GM18907 (cell line): ENCODE results near the gene P2RY6.

Experiments
- ATAC-seq: cut with Tn5 transposase; IDR thresholded peaks from one replicate; pipeline ENCODE4 v1.9.1; 2021; ENCODE audit warnings: mild to moderate bottlenecking, moderate library complexity; ENCODE audit not compliant: unreplicated experiment

P2RY6 gene

DNA sequence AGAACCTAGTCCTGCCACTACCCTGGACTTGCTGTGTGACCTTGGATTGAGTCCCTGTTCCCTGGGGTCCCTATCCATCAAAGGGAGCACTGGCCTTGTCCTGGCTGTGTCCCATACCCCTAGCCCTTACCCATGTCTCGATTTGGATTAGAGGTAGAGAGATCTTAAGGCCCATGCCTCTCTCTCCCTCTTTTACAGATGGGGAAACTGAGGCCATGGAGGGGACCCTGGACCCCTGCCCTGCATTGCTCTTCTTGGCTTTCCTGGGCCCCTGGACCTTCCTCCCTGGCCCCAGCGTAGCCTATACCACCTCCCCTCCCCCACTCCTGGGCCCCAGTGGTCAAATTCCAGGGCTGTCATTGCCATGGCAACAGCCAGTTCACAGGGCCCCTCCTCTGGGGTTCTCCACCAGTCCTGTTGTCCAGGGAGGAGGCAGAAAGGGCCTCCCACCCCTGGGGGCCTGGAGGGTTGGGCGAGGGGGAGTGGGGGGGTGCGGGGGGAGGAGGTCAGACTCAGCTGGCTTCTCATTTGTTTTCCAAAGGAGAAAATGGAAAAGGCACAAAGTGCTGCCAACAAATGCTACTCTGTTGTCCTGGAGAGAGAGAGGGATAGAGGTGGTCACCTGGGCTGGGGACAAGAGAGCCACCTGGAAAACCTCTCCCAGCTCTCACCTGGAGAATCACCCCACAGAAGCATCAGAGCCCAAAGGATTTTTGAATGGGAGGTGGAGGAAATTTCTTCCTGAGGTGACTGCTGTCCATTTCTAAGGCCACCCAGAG lies 59.2 kb downstream of the P2RY6 start:
- ATAC-seq = no peak

DNA sequence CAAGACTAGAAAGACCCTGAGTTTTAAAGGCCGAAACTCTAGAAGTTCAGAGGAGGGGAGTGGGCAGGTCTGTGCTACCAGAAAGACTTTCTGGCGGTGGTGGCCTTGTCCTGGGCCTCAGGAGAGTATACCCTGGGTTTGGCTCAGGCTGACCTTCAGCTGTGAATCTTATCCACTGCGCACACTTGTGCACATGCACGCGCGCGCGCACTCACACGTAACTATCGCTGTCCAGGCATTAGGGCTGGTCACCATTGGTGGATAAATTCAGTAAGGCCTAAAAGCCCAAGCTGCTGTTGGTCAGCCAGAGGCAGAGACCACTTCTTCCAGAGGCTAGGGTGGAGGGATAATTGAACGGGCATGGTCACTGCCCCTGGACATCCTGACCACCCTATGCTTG lies 61.0 kb downstream of the P2RY6 start:
- no peak for ATAC-seq

DNA sequence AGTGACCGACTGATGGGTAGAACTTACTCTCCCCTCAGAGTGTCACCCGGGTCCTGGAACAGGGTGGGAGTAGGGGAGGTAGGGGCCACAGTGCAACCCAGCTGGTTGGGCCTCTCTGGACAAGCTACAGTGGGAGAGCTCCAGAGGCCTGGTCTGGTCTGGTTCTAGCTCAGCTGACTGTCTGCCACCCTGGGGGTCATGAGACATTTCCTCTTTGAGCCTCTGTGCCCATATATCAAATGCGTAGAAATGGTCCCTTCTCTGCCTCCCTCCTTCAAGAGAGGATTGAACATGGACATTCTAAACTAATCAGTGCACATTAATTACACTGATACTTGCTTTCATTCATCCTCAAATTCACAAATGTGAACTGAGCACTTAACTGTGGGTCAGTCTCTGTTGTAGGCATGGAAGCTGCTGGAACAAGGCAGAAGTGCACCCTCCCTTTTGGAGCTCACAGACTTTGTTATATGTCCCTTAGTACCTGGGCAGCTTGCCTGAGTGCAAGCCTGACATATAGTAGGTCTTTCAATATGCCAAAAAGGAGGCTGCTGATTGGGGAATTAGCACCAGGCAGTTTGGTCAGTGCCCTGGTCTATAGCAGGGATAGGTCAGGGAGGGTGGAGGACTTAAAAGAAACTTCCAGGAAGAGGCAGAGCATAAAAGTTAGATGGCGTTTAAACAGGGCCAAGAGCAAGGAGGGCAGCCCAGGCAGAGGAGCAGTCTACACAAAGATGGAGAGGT lies 61.7 kb downstream of the P2RY6 start:
- ATAC-seq = no peak

DNA sequence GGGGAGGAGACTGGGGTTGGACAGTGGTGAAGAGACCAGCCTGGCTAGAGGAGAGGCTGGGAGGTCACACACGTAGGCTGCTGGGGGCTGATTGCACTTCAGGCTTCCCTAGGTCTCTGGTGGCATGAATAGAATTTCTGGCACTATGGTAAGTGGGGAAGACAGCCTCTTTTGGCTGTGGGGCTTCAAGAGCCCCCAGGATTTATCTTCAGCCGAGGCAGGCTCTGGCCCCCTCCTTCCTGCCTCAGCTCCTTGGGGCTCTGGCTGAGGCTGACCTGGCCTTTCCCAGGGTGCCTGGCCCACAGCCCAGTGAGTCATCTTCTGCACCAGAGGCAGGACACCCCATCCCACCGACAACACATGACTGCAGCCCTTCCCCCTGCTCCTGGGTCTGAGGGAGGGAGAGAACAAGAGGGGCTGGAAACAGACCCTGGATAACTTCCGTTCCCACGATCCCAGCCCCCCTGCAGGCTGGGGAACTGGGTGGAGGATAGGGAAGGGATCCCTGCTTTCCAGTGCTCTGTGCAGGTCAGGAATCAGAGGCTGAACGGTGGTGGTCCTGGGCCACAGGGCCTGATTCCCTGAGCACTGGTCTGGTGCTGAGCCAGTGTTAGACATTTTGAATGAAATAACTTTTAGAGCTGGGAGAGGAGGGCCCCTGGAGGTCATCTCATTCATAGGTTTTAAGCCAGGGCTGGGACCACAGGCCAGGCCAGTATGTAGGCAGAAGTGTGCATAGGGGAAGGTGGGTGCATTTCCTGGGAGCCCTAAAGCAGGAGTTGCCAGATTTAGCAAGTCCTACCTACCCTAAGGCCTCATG lies 62.5 kb downstream of the P2RY6 start:
- ATAC-seq = no peak

DNA sequence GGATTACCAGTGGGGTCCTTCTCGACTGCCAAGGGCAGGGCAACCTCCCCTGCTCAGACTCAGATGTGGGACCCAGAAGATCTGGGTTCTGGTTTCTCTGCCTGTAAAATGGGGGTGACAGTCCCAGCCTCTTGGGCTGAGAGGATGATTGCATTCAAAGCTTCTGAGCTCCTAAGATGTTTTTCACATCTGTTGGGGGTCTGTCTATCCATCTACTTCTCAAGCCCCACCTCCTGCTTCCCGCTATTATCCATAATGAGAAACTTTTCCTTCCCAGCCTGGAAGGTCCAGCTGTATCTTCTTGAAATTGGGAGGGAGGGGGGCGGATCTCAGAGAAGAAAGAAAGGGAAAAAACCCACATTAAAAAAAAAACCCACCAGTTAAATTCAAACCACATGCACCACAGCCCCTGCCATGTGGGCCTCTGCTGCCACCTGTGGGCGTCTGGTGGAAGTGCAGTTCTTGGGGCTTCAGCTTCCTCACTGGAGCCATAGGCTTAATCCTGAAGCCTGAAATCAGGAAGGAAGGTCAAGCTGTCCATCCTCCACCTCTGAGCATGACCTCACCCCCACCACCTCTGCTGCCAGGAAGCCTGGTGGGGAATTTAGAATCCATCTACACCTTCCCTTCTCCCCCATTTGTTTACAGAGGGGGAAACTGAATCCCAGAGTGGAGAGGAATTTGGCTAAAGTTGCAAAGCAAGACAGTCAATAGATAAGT lies 63.2 kb downstream of the P2RY6 start:
- no peak for ATAC-seq

DNA sequence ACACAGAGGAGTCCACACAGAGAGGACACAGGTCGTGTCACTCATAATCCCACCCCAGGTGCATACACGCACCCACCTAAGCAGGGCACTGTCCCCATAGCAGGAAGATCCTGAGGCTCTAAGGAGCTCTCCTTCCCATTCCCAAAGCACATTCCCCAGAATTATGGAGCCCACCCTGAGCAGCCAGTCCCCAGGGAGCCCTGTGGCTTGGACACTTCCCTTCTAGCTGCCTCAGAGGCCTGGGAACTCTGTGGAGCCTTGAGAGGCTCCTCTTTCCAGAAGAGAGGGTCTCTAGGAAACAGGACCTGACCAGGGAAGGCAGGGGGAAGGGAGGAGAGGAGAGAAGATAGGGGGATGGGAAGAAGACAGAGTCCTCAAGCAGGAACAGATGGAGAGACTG lies 65.7 kb downstream of the P2RY6 start:
- no peak for ATAC-seq

DNA sequence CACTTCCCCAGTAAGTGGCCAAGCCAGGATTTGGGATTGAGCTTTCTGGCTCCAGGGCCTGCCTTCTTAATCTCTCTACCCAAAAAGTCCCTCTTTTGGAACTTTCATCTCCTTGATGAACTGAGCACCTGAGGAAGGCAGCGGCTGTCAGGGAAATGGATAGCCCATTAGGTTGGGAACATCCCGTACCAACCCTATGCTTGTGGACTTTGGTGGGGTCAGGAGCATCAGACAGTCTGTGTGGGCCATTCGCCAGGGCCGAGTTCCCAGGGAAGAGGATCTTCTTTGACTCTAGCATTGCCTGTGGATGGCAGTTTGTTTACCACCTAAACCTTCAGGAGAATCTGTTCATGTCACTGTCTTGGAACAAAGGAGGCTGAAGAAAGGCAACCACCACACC lies 66.1 kb downstream of the P2RY6 start:
- no peak for ATAC-seq

DNA sequence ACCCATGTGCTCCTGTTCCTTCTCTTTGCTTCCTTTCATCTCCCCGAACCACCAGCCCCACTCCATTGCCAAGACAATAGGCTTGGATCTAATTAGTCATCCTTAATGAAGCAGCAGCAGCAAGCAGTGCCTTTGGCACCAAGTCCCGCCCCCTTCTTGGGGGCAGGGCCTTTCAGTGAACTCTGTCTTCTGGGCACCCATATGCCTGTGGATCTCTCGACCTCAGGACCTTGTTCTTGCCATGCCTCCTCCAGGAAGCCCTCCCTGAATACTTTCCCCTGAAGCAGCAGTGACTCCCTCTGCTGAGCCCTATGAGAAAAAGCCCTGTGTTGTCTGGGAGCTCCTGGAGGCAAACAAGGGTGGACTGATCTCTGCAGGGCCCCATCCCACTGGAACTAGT lies 68.0 kb downstream of the P2RY6 start:
- no peak for ATAC-seq

DNA sequence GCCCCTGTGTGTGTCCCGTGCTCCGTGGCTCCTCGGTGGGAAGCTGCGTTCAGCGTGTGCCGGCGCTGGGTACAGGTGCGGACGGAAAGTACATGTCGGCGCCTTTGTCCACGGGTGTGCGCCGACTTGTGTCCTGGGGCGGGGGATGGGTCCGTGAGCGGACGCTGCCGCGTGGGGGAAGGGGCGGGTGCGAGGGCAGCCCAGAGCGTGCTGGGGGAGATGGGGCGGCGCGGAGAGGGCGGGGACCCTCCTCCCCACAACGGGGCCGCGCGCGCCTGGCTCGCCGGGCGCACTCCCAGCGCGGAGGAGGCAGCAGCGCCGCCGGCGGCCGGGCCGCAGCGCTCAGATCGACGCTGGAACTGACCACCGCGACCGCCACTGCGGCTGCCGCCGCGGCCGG lies 70.5 kb downstream of the P2RY6 start:
- no peak for ATAC-seq

DNA sequence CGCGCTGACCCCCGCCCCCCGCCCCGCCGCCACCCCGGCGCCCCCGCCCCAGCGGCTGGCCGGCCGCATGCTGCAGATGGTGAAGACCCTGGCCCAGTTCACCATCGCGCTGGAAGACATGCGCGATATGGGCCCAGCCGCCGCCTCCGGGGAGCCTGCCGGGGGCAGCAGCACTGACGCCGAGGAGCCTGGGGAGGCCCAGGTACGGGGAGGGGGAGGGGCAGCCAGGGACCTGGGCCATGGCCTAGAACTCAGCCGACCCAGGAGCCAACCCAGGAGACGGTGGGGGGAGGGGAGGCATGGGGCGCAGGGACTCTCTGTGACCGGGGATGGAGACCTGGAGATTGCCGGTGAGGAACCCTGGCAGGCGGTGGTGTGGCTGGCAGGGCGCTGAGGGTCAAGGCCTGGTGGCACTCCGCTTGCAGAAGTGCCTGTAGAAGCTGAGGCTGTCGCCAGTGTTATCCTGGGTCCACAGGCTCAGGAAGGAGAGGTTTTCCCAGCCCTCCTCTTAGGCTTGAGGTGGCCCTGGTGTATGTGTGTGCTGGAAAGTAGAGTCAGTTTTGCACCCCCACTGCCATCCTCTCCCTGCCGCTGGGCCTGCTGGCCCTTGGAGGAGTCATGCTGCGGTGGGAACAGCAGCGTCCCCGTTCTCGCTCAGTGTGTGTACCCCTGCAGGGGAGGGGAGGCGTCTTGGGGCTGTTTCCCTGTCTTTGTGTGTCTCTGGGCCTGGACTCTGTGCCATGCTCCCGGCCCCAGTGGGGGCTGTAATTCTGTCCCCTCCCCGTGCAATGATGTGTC lies 71.1 kb downstream of the P2RY6 start:
- no peak for ATAC-seq

DNA sequence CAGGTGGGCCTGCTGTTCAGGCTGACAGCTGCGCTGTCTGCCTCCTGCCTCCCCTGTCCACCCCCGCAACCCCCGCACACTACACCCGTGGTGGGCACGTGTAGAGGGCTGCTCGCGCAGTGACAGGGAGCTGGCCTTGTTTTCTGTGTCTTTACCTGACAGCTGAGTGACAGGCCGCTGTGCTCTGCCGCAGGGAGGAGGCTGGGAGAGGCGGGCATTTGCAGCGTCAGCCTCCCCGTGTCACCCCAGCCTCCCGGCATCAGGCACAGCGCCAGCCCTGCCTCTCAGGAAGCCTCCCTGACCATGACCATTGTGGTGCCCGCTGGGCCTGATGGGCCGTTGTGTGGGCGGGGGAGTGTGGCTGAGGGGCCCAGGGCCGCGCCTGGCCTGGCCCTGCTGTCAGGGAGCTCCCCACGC lies 72.1 kb downstream of the P2RY6 start:
- ATAC-seq = no peak

DNA sequence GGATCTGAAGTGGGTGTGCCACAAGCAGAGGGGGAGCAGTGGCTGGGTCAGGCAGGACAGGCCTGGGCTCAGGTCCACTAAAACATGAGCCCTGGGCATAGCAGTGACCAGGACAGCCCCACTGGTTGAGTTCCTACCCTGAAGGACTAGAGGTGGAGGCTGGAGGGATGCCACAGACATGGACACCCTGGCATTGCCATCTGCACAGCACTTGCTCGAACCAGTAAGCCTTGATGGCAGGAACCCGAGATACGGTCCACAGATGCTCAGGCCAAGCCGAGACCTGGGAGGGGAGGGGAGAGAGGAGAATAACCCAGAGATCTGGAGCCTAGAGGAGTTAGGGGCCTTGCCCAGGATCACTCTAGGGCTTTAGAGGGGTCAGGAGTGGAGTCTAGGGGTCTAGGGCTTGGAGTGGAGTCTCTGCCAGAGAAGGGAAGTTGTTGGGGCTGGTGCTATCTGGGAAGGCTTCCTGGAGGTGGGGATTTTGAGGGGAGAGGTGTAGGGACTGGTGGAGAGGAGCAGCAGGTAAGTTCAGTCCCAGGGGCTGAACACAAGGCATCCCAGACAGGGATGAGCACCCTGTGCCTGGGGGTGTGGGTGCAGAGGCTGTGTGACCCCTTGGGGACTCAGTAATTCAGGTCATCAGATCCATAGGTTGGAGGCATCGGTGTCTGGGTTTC lies 73.5 kb downstream of the P2RY6 start:
- no peak for ATAC-seq

DNA sequence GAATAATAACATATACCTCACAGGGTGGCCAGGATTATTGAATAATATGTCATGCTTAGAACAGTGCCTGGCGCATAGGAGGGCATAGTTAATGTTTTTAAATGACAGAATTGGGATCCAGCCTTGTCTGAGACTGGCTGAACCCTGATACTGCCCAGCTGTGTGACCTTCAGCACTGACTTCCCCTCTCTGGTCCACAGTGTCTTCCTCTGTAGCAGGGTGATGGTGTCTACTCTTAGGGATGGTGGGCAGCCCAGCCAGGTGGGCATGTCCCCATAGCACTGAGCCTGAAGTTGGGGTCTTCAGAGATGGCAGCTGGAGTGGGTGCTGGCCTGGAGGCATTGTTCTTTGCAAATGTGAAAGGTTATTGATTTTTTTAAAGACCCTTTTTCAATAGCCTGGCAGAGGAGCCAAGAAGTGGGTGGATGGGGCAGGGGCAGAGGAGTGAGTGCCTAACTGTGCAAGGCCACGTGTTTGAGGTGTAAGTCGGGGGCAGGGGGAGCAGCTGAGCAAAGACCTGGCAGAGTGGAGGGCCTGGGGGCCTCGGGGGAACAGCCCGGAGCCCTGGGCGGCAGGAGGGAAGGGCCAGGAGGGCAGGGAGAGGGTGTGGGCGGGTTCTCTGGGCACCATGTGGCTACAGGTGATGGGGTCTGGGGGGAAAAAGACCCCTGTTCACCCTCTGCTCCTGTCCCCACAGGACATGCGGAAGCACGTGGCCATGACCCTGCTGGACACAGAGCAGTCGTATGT lies 74.2 kb downstream of the P2RY6 start:
- no peak for ATAC-seq

DNA sequence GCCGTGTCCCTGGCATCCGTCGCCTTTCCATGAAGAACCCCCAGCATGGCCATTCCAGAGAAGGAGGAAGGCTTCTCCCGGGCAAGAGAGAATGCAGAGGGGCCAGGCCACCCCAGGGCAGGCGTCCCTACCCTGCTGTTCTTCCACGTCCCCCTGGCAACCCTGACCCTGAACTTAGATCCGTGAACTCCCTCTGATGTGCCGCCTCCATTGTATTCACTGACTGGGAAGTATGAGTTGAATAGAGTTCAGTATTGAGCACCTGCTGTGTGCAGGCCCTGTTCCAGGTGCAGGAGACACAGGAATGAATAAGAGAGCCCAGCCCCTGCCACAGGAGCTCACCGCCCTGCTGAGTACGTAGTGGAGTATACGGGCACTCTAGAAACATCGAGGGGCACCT lies 74.9 kb downstream of the P2RY6 start:
- no peak for ATAC-seq
